ENCODE data around the gene GLT1D1.

The GLT1D1 gene

GRCh38 chr12:129009833-129010622 lies 156.8 kb downstream of the GLT1D1 start:
- no peak for DNase-seq

GRCh38 chr12:129016159-129016558 lies 162.9 kb downstream of the GLT1D1 start:
- no peak for DNase-seq

GRCh38 chr12:129025055-129025454 lies 171.8 kb downstream of the GLT1D1 start:
- DNase-seq: no peak

DNA sequence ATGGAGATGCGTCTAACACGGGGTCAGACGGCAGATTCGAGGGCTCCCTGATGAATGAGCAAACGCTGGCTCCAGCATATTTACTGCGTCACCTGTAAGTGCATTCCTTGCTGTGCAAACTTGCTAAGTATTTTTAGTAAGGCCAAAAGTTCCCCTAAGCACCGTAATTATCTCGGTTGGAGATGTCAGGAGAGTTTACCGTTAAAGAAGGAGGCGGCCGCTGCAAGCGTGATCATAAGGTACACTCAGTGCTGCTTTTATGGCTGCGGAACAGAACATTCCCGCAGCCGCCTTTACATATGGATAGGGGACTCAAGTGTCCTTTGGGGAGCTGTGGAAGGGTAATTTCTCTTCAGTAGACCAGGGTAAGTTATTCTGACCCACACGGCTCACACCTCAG lies 175.6 kb downstream of the GLT1D1 start:
- no peak for DNase-seq
